Epithelial cell of esophagus (primary cell): ENCODE measurements around the gene ALOX5.
A peak's percentile ranks its signal among the peaks of the same experiment; 100 is the strongest.
"Not testable (repeated sequence)": the region's sequence is repeated elsewhere in the genome, so short reads cannot be mapped to it uniquely, and the experiment has no call there.

ENCODE experiments used
- DNase-seq: peaks from one replicate; pipeline ENCODE4 v3.0.0; 2010; ENCODE audit warnings: low read depth
- H3K4me3 ChIP-seq: 2 replicates; pipeline ENCODE4 v1.5.1; 2011; ENCODE audit warnings: mild to moderate bottlenecking, low read length, control low read depth
- CTCF ChIP-seq: IDR thresholded peaks from 2 replicates; pipeline ENCODE4 v1.5.1; 2011; ENCODE audit warnings: low read depth, mild to moderate bottlenecking, low read length, control low read depth, inconsistent platforms; ENCODE audit not compliant: insufficient read depth; ENCODE audit errors: missing control alignments

The ALOX5 gene

GRCh38 chr10:45354261-45354660, 19.8 kb upstream of the ALOX5 start:
- DNase-seq: no peak
- no peak for TF ChIP-seq CTCF
- H3K4me3 ChIP-seq: no peak overlapping the region

GRCh38 chr10:45355494-45355893, 18.5 kb upstream of the ALOX5 start:
- H3K4me3 ChIP-seq: no peak overlapping the region
- DNase-seq: no peak
- no peak for TF ChIP-seq CTCF

GRCh38 chr10:45358961-45359360, 15.1 kb upstream of the ALOX5 start:
- H3K4me3 ChIP-seq, DNase-seq: not testable (repeated sequence)

- not testable (repeated sequence) for H3K4me3 ChIP-seq
- DNase-seq: peak; percentile 35
Measured at GRCh38 chr10:45361983-45362799, 11.8 kb upstream of the ALOX5 start.

- DNase-seq: not testable (repeated sequence)
Measured at GRCh38 chr10:45367643-45368042, 6.4 kb upstream of the ALOX5 start.

GRCh38 chr10:45368181-45368580, 5.8 kb upstream of the ALOX5 start:
- no peak overlapping the region for H3K4me3 ChIP-seq
- DNase-seq: no peak
- TF ChIP-seq CTCF: no peak

More at GRCh38 chr10:45367643-45368042, 6.4 kb upstream of the ALOX5 start:
- not testable (repeated sequence) for H3K4me3 ChIP-seq

GRCh38 chr10:45370202-45370955, 3.6 kb upstream of the ALOX5 start:
- no peak for DNase-seq
- no peak for TF ChIP-seq CTCF
- H3K4me3 ChIP-seq: no peak overlapping the region

- H3K4me3 ChIP-seq: no peak overlapping the region
- TF ChIP-seq CTCF: no peak
- no peak for DNase-seq
Measured at GRCh38 chr10:45371560-45371959, 2.5 kb upstream of the ALOX5 start.
